RWPE2 (cell line): Measurements from ENCODE around the gene HOATZ.
A peak's percentile ranks its signal among the peaks of the same experiment; 100 is the strongest.

Experiments used
- ATAC-seq: fragments of 200-7000 bp; cut with Tn5 transposase; 3 replicates; pipeline ENCODE4 v1.9.1; 2021; ENCODE audit warnings: low read depth
- DNase-seq: peaks from one replicate; pipeline ENCODE4 v3.0.0-alpha.2; 2020; ENCODE audit warnings: low spot score
- H3K27ac ChIP-seq: fragments of 450-650 bp; 2 replicates; pipeline ENCODE4 v1.5.1; 2017; ENCODE audit warnings: mild to moderate bottlenecking; ENCODE audit not compliant: poor library complexity, severe bottlenecking
- H3K27me3 ChIP-seq: fragments of 250-450 bp; sonication (Bioruptor Pico); 2 replicates; pipeline ENCODE4 v1.5.1; 2021; ENCODE audit warnings: mild to moderate bottlenecking, moderate library complexity; ENCODE audit not compliant: insufficient read depth, poor library complexity, severe bottlenecking
- H3K36me3 ChIP-seq: fragments of 250-450 bp; sonication (Bioruptor Pico); 2 replicates; pipeline ENCODE4 v1.5.1; 2020; ENCODE audit warnings: low read depth, mild to moderate bottlenecking, moderate library complexity
- H3K4me1 ChIP-seq: fragments of 250-450 bp; sonication (Bioruptor Pico); 2 replicates; pipeline ENCODE4 v1.5.1; 2021; ENCODE audit warnings: mild to moderate bottlenecking, moderate library complexity; ENCODE audit not compliant: insufficient read depth, poor library complexity, severe bottlenecking
- H3K4me3 ChIP-seq: fragments of 250-450 bp; sonication (Bioruptor Pico); 2 replicates; pipeline ENCODE4 v1.5.1; 2021; ENCODE audit warnings: mild to moderate bottlenecking, moderate library complexity; ENCODE audit not compliant: severe bottlenecking
- H3K9me3 ChIP-seq: fragments of 250-450 bp; sonication (Bioruptor Pico); 2 replicates; pipeline ENCODE4 v1.5.1; 2021; ENCODE audit warnings: mild to moderate bottlenecking, moderate library complexity; ENCODE audit not compliant: severe bottlenecking
- TF ChIP-seq, protein P1 (sequence below): fragments of 450-650 bp; IDR thresholded peaks from one replicate; pipeline ENCODE4 v1.5.1; 2017; ENCODE audit warnings: mild to moderate bottlenecking, moderate library complexity; ENCODE audit not compliant: poor library complexity, severe bottlenecking

HOATZ gene

DNA sequence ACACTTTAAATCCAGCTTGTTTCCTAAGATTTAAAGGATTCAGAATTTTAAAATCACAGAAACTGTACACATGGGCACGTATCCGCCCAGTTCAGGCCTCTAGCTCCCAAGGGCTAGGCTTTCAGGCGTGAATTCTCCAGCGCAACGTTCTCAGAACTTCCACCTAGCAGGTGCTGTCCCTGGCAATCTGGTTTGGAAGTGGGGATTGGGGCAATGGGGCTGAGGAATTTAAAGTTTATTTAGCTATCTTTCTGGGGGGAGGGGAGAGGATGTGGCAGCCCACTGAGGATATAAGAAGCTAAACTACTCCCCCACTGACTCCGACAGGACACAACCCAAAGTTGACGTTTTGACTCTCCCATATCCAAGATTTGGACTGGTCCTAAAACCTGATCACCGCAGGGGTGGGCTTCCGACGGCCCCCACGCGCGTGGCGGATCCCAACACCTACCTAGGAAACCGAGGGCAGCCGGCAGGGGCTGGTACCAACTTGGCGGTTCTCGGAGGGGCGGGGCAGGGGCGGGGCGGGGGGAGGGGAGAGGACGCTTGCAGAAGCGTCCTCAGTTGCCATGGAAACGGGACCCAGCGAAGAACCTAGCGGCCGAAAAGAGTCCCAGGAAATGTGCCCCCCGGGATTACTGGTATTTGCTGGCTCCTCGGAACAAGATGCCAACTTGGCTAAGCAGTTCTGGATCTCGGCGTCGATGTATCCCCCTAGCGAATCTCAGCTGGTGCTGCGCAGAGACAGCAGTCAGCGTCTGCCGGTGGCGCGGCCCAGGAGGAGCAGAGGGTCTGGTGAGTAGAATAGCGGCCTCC, at the start of gene HOATZ:
HOATZ (plus strand) TSS at position 563 of the 816 bp plus-strand sequence; CDS start at position 570, 7 bp downstream.
- DNase-seq: no peak
- ATAC-seq: no peak
- TF ChIP-seq, protein P1, sequence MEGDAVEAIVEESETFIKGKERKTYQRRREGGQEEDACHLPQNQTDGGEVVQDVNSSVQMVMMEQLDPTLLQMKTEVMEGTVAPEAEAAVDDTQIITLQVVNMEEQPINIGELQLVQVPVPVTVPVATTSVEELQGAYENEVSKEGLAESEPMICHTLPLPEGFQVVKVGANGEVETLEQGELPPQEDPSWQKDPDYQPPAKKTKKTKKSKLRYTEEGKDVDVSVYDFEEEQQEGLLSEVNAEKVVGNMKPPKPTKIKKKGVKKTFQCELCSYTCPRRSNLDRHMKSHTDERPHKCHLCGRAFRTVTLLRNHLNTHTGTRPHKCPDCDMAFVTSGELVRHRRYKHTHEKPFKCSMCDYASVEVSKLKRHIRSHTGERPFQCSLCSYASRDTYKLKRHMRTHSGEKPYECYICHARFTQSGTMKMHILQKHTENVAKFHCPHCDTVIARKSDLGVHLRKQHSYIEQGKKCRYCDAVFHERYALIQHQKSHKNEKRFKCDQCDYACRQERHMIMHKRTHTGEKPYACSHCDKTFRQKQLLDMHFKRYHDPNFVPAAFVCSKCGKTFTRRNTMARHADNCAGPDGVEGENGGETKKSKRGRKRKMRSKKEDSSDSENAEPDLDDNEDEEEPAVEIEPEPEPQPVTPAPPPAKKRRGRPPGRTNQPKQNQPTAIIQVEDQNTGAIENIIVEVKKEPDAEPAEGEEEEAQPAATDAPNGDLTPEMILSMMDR: no peak
- no peak within 1 kb of the TSS for H3K27ac ChIP-seq
- no peaks in the 10 kb centered on the region for H3K9me3 ChIP-seq
- H3K4me3 ChIP-seq: no peak within 1 kb of the TSS
- H3K4me1 ChIP-seq: peaks cover 17% of the 10 kb centered on the region
- no peaks in the 10 kb centered on the region for H3K36me3 ChIP-seq
- no peaks in the 10 kb centered on the region for H3K27me3 ChIP-seq

DNA sequence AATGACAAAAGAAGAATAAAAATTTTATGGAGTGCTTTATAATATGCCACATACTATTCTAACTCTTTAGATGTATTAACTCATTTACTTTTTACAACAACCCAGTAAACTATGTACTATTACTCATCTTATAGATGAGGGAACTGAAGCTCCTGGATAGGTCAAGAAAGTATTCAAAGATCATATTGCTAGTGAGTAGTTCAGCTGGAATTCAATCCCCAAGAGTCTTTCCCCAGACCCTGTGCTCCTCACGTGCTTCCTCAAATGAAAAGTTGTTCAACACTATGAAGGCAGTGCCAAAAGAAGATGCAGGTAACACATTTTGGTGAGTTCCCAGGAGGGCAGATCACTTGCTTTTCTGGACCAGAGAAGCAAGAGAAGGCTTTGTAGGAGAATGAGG, 49.2 kb upstream of the HOATZ start:
- peak; percentile 94 for ATAC-seq
- TF ChIP-seq, protein P1: no peak
- no peak for DNase-seq
- no peak overlapping the region for H3K27ac ChIP-seq
- no peaks in the 10 kb centered on the region for H3K27me3 ChIP-seq
- H3K9me3 ChIP-seq: no peaks in the 10 kb centered on the region
- H3K4me1 ChIP-seq: peaks cover 11% of the 10 kb centered on the region
- no peak overlapping the region for H3K4me3 ChIP-seq
- no peaks in the 10 kb centered on the region for H3K36me3 ChIP-seq

DNA sequence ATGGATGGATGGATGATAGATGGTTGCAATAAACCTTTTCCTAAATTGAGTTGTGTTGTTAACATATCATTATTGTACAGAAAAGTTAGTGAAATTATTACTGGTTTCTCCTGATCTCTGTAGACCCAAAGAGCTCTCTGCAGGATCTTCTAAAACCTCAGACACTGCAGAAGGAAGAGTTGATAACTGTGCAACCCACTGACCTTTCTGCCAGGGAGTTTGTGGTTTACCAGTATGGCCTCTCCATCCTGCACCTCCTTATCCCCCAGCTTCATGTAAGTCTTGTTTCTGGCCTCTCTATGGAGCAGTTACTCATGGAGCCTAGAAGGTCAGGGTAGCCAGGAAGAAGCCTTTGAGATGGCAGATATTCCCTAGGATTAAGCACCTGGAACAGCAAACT, 48.0 kb upstream of the HOATZ start:
- TF ChIP-seq, protein P1: no peak
- H3K4me3 ChIP-seq: no peak overlapping the region
- no peaks in the 10 kb centered on the region for H3K36me3 ChIP-seq
- no peaks in the 10 kb centered on the region for H3K27me3 ChIP-seq
- H3K9me3 ChIP-seq: no peaks in the 10 kb centered on the region
- ATAC-seq (no peak), DNase-seq (no peak)
- no peak overlapping the region for H3K27ac ChIP-seq
- H3K4me1 ChIP-seq: peaks cover 11% of the 10 kb centered on the region

DNA sequence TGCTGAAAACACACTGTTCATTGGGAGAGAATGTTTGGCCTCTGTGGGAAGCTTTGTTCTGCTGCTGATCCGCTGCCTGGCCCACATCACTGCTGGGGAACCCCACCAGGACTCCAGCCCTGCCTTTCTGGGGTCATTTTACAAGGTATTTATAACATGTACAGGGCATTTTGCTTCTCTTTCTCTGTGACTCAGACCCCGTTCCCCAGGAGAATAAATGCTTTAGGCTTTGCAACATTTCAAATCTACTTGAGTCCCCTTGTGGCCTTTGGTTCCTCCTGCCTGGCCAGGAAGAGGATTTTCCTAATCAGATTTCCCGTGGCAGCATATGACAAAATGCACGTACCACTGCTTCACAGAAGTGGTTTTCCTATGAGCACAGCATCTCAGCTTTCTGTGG, 45.4 kb upstream of the HOATZ start:
- Histone ChIP-seq H3K4me3 (no peak overlapping the region), H3K4me1 (peaks cover 11% of the 10 kb centered on the region), H3K27me3 (no peaks in the 10 kb centered on the region), H3K36me3 (no peaks in the 10 kb centered on the region), H3K9me3 (no peaks in the 10 kb centered on the region), H3K27ac (no peak overlapping the region)
- no peak for DNase-seq
- TF ChIP-seq, protein P1: no peak
- ATAC-seq: no peak

DNA sequence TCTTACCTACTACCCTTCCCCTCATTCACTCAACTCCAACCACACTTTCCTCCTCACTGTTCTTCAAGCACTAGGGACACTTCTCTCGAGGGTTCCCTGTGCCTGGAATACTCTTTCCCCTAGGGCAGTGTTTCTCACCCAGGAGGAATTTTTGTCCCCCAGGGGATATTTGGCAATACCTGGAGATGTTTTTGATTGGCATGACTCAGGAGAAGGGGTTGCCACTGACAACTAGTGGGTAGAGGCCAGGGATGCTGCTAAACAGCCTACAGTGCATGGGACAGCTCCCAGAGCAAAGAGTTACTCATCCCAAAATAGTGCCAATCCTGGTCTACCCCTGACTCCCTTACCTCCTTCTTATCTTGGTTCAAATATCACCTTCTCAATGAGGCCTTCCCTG, 42.4 kb upstream of the HOATZ start:
- H3K36me3 ChIP-seq: no peaks in the 10 kb centered on the region
- no peaks in the 10 kb centered on the region for H3K27me3 ChIP-seq
- DNase-seq (no peak), ATAC-seq (peak; percentile 71)
- H3K9me3 ChIP-seq: peaks cover 3% of the 10 kb centered on the region
- no peak overlapping the region for H3K27ac ChIP-seq
- TF ChIP-seq, protein P1: no peak
- H3K4me3 ChIP-seq: no peak overlapping the region
- H3K4me1 ChIP-seq: no peaks in the 10 kb centered on the region
